ENCODE data around the gene RET. TPM values are rescaled to one million over a fixed set of nuclear protein-coding genes. Genes with fewer than 3 reads are reported as not detected.

RET gene
- total RNA-seq, 3 donors from 2014 or later (not counting 1 experiment from before 2014, with no cell fraction given), result 0.16 TPM; not detected in 2

- no peak overlapping the region for H3K27ac ChIP-seq (ENCODE audit: low read length)
- H3K27ac Mint-ChIP-seq, result no peak overlapping the region
- no peaks in the 10 kb centered on the region for H3K27me3 ChIP-seq (ENCODE audit: control insufficient read depth, insufficient read depth, low read length)
- no peaks in the 10 kb centered on the region for H3K36me3 ChIP-seq (ENCODE audit: control insufficient read depth, insufficient read depth, low read length)
- DNase-seq, result no peak
- no peak for TF ChIP-seq CTCF (IDR thresholded peaks at IDR 0.05)
- 85% methylated on average over 13 of the region's 14 CpGs for WGBS (ENCODE audit: insufficient coverage)
- ATAC-seq, result no peak
- intact Hi-C loops (cut with micrococcal nuclease), result no loop called here
- no peaks in the 10 kb centered on the region for H3K9me3 ChIP-seq (ENCODE audit: control insufficient read depth, insufficient read depth, low read length)
- H3K36me3 Mint-ChIP-seq, result no peaks in the 10 kb centered on the region
- no peaks in the 10 kb centered on the region for H3K4me1 ChIP-seq (ENCODE audit: control insufficient read depth, insufficient read depth, low read length)
- peaks cover 0 to 7% of the 10 kb centered on the region in 2 donors for H3K27me3 Mint-ChIP-seq (ENCODE audit: low read depth in 2 of 2)
- H3K4me3 ChIP-seq (ENCODE audit: low read length), result no peak overlapping the region
- H3K4me1 Mint-ChIP-seq, result no peaks in the 10 kb centered on the region
- no peak overlapping the region for H3K4me3 Mint-ChIP-seq
- no peaks in the 10 kb centered on the region for H3K9me3 Mint-ChIP-seq
These were observed 8.2 kb upstream of the RET start for GRCh38 chr10:43068471-43069210.

- no peak for ATAC-seq
- H3K36me3 Mint-ChIP-seq, result no peaks in the 10 kb centered on the region
- H3K27ac Mint-ChIP-seq, result no peak overlapping the region
- Histone ChIP-seq H3K36me3 (ENCODE audit: control insufficient read depth, insufficient read depth, low read length) (no peaks in the 10 kb centered on the region), H3K27me3 (ENCODE audit: control insufficient read depth, insufficient read depth, low read length) (no peaks in the 10 kb centered on the region), H3K9me3 (ENCODE audit: control insufficient read depth, insufficient read depth, low read length) (no peaks in the 10 kb centered on the region), H3K4me3 (ENCODE audit: low read length) (no peak overlapping the region), H3K4me1 (ENCODE audit: control insufficient read depth, insufficient read depth, low read length) (no peaks in the 10 kb centered on the region), H3K27ac (ENCODE audit: low read length) (no peak overlapping the region)
- no peak for DNase-seq
- H3K4me1 Mint-ChIP-seq, result no peaks in the 10 kb centered on the region
- intact Hi-C loops (cut with micrococcal nuclease), result no loop called here
- H3K4me3 Mint-ChIP-seq, result no peak overlapping the region
- TF ChIP-seq CTCF (IDR thresholded peaks at IDR 0.05), result no peak
- H3K9me3 Mint-ChIP-seq, result no peaks in the 10 kb centered on the region
- peaks cover 0 to 7% of the 10 kb centered on the region in 2 donors for H3K27me3 Mint-ChIP-seq (ENCODE audit: low read depth in 2 of 2)
- 92% methylated on average over 5 of the region's 5 CpGs for WGBS (ENCODE audit: insufficient coverage)
These were observed 7.7 kb upstream of the RET start for GRCh38 chr10:43069211-43069515.

- Mint-ChIP-seq H3K9me3 (no peaks in the 10 kb centered on the region), H3K4me3 (no peak overlapping the region), H3K36me3 (no peaks in the 10 kb centered on the region), H3K27me3 (ENCODE audit: low read depth in 2 of 2) (peaks cover 0 to 7% of the 10 kb centered on the region in 2 donors), H3K27ac (no peak overlapping the region), H3K4me1 (no peaks in the 10 kb centered on the region)
- WGBS (ENCODE audit: insufficient coverage), result 74% methylated on average over 4 of the region's 4 CpGs
- no peak for DNase-seq
- H3K4me3 ChIP-seq (ENCODE audit: low read length), result no peak overlapping the region
- no peaks in the 10 kb centered on the region for H3K9me3 ChIP-seq (ENCODE audit: control insufficient read depth, insufficient read depth, low read length)
- no peak overlapping the region for H3K27ac ChIP-seq (ENCODE audit: low read length)
- no peak for TF ChIP-seq CTCF (IDR thresholded peaks at IDR 0.05)
- no peak for ATAC-seq
- no peaks in the 10 kb centered on the region for H3K27me3 ChIP-seq (ENCODE audit: control insufficient read depth, insufficient read depth, low read length)
- intact Hi-C loops (cut with micrococcal nuclease), result no loop called here
- no peaks in the 10 kb centered on the region for H3K36me3 ChIP-seq (ENCODE audit: control insufficient read depth, insufficient read depth, low read length)
- no peaks in the 10 kb centered on the region for H3K4me1 ChIP-seq (ENCODE audit: control insufficient read depth, insufficient read depth, low read length)
These were observed 7.3 kb upstream of the RET start for GRCh38 chr10:43069579-43069978.
